ENCODE measurements around the gene CDC42EP4. TPM values are rescaled to one million over a fixed set of nuclear protein-coding genes. Genes with fewer than 3 reads are reported as not detected.

Gene CDC42EP4
- total and polyA plus RNA-seq, 9 of the 15 experiments (the other 6 are each of a cell fraction or from before 2014, with no cell fraction given), result 0.65 to 20.8 (median 12.3) TPM

GRCh38 chr17:73267648-73268537, 43.9 kb downstream of the CDC42EP4 start:
- H3K9ac ChIP-seq (ENCODE audit: insufficient read depth in 1 of 2, low read depth in 2 of 2, low read length in 2 of 2), result no peak overlapping the region
- no peak for DNase-seq (ENCODE audit: extremely low read depth in 1 of 4, low spot score in 3 of 4)
- TF ChIP-seq ZBED1 (IDR thresholded peaks at IDR 0.05) (no peak), ZNF717 (CRISPR knock-in tag; IDR thresholded peaks at IDR 0.05) (no peak), PHB (CRISPR knock-in tag; IDR thresholded peaks at IDR 0.05) (no peak), USF1 (CRISPR knock-in tag; IDR thresholded peaks at IDR 0.05) (no peak), ZNF830 (CRISPR knock-in tag; IDR thresholded peaks at IDR 0.05) (no peak), ZEB2 (IDR thresholded peaks at IDR 0.05) (no peak), SMAD3 (CRISPR knock-in tag; conservative IDR thresholded peaks at IDR 0.05) (no peak), CEBPG (CRISPR knock-in tag; IDR thresholded peaks at IDR 0.05) (no peak), CEBPG (tag; conservative IDR thresholded peaks at IDR 0.05 in 1 of 2, IDR thresholded peaks at IDR 0.05 in 1 of 2) (no peak), ZNF589 (CRISPR knock-in tag; IDR thresholded peaks at IDR 0.05; ENCODE audit: low read depth) (no peak), ZNF175 (CRISPR knock-in tag; IDR thresholded peaks at IDR 0.05; ENCODE audit: low read depth) (no peak), NR4A1 (CRISPR knock-in tag; IDR thresholded peaks at IDR 0.05) (no peak), NR4A1 (tag; IDR thresholded peaks at IDR 0.05) (no peak), ZNF3 (CRISPR knock-in tag; IDR thresholded peaks at IDR 0.05) (no peak), KAT2B (IDR thresholded peaks at IDR 0.05; ENCODE audit: low read depth, low read length) (no peak)
- TF ChIP-seq, protein P1, sequence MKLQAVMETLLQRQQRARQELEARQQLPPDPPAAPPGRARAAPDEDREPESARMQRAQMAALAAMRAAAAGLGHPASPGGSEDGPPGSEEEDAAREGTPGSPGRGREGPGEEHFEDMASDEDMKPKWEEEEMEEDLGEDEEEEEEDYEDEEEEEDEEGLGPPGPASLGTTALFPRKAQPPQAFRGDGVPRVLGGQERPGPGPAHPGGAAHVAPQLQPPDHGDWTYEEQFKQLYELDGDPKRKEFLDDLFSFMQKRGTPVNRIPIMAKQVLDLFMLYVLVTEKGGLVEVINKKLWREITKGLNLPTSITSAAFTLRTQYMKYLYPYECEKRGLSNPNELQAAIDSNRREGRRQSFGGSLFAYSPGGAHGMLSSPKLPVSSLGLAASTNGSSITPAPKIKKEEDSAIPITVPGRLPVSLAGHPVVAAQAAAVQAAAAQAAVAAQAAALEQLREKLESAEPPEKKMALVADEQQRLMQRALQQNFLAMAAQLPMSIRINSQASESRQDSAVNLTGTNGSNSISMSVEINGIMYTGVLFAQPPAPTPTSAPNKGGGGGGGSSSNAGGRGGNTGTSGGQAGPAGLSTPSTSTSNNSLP (IDR thresholded peaks at IDR 0.05; ENCODE audit: borderline replicate concordance, low read depth, low read length), result no peak
- TF ChIP-seq, protein P2, sequence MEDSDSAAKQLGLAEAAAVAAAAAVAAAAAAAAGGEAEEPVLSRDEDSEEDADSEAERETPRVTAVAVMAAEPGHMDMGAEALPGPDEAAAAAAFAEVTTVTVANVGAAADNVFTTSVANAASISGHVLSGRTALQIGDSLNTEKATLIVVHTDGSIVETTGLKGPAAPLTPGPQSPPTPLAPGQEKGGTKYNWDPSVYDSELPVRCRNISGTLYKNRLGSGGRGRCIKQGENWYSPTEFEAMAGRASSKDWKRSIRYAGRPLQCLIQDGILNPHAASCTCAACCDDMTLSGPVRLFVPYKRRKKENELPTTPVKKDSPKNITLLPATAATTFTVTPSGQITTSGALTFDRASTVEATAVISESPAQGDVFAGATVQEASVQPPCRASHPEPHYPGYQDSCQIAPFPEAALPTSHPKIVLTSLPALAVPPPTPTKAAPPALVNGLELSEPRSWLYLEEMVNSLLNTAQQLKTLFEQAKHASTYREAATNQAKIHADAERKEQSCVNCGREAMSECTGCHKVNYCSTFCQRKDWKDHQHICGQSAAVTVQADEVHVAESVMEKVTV (CRISPR knock-in tag; IDR thresholded peaks at IDR 0.05), result no peak
- TF ChIP-seq, protein P3, sequence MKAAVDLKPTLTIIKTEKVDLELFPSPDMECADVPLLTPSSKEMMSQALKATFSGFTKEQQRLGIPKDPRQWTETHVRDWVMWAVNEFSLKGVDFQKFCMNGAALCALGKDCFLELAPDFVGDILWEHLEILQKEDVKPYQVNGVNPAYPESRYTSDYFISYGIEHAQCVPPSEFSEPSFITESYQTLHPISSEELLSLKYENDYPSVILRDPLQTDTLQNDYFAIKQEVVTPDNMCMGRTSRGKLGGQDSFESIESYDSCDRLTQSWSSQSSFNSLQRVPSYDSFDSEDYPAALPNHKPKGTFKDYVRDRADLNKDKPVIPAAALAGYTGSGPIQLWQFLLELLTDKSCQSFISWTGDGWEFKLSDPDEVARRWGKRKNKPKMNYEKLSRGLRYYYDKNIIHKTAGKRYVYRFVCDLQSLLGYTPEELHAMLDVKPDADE (conservative IDR thresholded peaks at IDR 0.05; ENCODE audit: control insufficient read depth, low read depth, low read length), result no peak
- no peak overlapping the region for H3K4me2 ChIP-seq (ENCODE audit: insufficient read depth, low read length)
- POLR2A ChIA-PET, result interaction anchor here (0.6 to 1.1 kb wide), 2 partner anchors 10 to 21 kb away, joined by 3 to 5 read pairs; no protein-coding TSS in a partner anchor
- peaks cover 3 to 15% of the 10 kb centered on the region in 2 experiments; a peak in 3 of 5 replicates for H3K27me3 ChIP-seq (ENCODE audit: control insufficient read depth in 2 of 2, insufficient read depth in 2 of 2, low read length in 2 of 2)
- in situ Hi-C loops (cut with MboI) (no loop called here), intact Hi-C loops (cut with micrococcal nuclease) (no loop called here)
- H3K79me2 ChIP-seq (ENCODE audit: control insufficient read depth, insufficient read depth, low read length), result no peaks in the 10 kb centered on the region
- H3K9me1 ChIP-seq (ENCODE audit: control insufficient read depth, insufficient read depth, low read length), result no peaks in the 10 kb centered on the region
- peaks cover 0 to 5% of the 10 kb centered on the region in 2 experiments; a peak in 2 of 5 replicates for H3K4me1 ChIP-seq (replicated peaks in 1 of 2; ENCODE audit: control insufficient read depth in 2 of 2, insufficient read depth in 2 of 2, low read length in 2 of 2)
- CTCF ChIA-PET (ENCODE audit: low intra/inter-chr PET ratio), result no interaction called here
- BruUV-seq (replicated peaks), result no TSS peak
- no peak overlapping the region for H3K4me3 ChIP-seq
- no peak overlapping the region for H2AFZ ChIP-seq (ENCODE audit: low read depth, low read length)
- ATAC-seq, result peak; percentile 30
- WGBS (ENCODE audit: insufficient coverage, low coverage, missing lambda C conversion rate), result 18% methylated on average over 8 of the region's 11 CpGs
- H3K36me3 ChIP-seq (ENCODE audit: control insufficient read depth, insufficient read depth, low read length), result no peaks in the 10 kb centered on the region
- no peak overlapping the region for H3K27ac ChIP-seq (ENCODE audit: extremely low read depth, low read depth, low read length)
- FAIRE-seq, result no peak
- H3K9me3 ChIP-seq (replicated peaks; ENCODE audit: control insufficient read depth, insufficient read depth, low read depth, low read length), result no peaks in the 10 kb centered on the region
- H4K20me1 ChIP-seq (replicated peaks; ENCODE audit: control insufficient read depth, insufficient read depth, low read length), result no peaks in the 10 kb centered on the region; the same call in 1 of the 2 replicates
